H54 (cell line): ENCODE data around the gene TMEM178B.
"Not testable (repeated sequence)": the region's sequence is repeated elsewhere in the genome, so short reads cannot be mapped to it uniquely, and the experiment has no call there.

Experiments used
- DNase-seq: peaks from one replicate; pipeline ENCODE4 v3.0.0; 2011; ENCODE audit warnings: low spot score, mixed read lengths; ENCODE audit not compliant: insufficient read length
- FAIRE-seq: peaks from 3 replicates; lab custom pipeline; 2011; peaks lifted over from hg19 to GRCh38; lab: Jason Lieb, UNC
- POLR2A ChIP-seq: IDR thresholded peaks from 2 replicates; pipeline ENCODE4 v1.6.1; 2011; ENCODE audit warnings: low read depth, mild to moderate bottlenecking, low read length

Gene TMEM178B

DNA sequence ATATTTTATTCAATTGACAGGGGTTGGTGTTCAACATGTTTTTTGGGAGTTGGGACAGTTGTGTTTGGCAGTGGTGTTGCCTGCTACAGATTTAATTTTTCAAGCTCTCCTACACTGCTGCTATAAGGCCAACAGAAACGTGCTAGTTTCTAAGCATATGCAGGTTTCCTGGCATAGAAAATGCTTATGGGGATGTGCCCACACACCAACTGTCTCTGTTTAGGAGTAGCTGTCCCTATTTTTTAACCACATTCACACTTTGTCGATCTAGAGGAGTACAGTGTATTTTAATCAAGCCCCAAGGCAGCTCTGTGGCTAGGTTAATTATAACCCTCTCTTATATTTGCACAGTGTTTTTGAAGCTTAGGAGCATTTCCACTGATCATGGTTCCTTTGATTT, 28.6 kb downstream of the TMEM178B start:
- DNase-seq (no peak), FAIRE-seq (no peak)
- TF ChIP-seq POLR2A: no peak

DNA sequence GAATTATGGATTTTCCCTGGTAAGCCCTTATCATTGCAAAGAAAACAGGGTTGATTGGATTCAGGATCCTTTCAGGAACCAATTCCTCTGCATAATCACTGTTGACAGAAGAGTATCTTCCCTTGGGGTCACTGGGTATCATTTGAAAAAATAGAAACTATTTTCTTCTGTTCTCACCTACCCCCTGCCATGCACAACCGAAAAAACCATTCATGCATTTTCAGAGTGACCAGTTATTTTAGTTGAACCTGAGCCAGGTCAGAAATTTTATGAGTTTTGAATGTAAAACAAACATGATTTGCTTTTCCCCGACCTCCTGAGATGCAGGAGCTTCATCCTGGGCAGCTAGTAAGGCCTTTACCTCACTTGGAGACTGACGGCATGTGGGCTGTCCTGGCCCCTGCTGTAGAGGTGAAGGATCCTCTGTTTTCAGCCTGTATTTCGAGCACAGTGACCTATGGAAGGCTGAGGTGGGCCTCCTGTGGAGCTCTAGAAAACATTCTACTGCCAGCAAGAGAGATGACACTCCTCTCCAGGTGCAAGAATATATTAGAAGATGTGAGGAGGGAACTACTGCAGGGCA, 30.1 kb downstream of the TMEM178B start:
- no peak for DNase-seq
- TF ChIP-seq POLR2A: no peak
- FAIRE-seq: no peak

DNA sequence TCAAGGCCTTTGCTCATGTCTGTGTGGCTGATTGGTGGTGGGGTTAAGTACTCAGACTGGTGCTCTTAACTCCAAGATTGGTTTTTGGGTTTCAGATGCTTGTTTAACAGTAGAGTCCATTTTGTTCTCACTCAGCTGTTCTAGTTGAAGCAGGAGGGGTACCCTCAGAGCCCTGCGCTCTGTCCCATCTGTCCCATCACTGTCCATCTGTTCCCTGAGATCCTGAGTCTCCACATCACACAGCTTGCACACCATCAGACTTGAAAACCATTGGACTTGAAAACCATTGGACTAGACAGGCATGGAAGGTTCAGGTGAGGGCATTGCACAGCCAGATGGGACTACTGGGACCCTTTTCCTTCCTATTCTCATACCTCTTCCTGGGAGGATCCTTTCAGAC, 39.3 kb downstream of the TMEM178B start:
- TF ChIP-seq POLR2A: no peak
- no peak for FAIRE-seq
- no peak for DNase-seq

DNA sequence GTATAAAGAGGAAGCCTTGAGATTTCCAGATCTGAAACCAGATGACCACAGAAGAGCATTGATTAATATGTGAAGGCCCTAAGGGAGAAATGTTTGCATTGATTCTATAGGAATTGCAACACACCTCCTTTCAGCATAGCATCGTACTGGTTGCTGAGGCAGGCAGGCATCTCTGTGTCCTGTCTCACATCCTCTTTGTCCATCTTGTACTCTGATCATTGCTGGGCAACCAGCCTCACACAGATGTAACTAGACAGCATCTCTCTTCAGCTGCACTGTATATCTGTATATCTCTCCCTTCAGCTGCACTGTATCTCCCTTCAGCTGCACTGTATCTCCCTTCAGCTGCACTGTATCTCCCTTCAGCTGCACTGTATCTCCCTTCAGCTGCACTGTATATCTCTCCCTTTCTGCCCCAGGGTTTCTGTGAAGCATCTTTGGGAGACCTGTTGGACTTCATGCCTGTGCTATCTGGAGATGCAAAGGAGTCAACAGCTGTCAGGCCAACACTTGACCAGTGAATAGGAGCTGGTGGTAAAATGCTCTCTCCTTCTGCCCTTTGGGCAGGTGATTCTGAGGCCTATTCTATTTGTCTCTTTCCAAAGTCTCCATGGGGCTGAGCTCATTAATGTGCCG, 40.3 kb downstream of the TMEM178B start:
- FAIRE-seq: no peak
- no peak for DNase-seq
- TF ChIP-seq POLR2A: no peak

DNA sequence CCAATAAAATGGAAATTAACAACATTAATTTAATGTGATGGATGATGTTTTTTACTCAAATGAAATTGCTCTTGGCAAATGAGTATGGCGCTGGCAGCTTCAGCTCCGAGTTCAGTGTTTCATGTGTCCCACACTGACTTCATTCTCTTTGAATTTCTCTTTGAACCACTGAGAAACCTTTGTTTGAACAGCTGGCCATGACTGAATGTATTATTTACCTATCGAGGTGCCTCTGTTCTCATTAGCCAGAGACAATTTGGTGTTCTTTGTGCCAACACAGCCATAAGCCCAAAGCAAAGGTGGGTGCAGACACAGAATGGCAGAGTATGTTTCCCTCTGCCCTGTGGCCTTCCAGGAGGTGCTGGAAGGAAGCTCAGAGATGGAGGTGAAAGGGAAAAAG, 42.1 kb downstream of the TMEM178B start:
- TF ChIP-seq POLR2A: no peak
- no peak for FAIRE-seq
- no peak for DNase-seq

DNA sequence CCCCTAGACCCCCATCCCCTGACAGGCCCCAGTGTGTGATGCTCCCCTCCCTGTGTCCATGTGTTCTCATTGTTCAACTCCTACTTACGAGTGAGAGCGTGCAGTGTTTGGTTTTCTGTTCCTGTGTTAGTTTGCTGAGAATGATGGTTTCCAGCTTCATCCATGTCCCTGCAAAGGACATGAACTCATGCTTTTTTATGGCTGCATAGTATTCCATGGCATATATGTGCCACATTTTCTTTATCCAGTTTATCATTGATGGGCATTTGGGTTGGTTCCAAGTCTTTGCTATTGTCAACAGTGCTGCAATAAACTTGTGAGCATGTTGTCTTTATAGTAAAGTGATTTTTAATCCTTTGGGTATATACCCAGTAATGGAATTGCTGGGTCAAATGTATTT, 42.8 kb downstream of the TMEM178B start:
- DNase-seq, FAIRE-seq: not testable (repeated sequence)

DNA sequence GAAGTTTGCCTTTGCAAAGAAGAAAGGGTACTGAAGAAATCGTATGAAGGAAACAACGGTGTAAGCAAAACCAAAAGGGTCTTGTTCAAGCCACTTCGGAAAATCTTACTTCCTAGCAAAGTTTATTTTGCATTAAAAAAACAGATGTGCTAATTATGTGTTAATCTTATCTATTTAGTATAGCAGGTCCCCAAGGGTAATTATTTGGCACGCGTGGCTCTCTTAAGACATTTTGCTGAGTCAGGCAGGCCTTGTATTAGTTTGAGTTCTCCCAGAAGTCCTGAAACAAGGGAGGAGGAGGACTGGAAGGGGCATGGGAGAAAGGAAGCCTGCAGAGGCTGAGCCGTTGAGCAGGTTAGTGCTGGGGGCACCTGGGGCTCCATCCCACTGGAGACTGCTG, 44.9 kb downstream of the TMEM178B start:
- no peak for TF ChIP-seq POLR2A
- DNase-seq (no peak), FAIRE-seq (no peak)

DNA sequence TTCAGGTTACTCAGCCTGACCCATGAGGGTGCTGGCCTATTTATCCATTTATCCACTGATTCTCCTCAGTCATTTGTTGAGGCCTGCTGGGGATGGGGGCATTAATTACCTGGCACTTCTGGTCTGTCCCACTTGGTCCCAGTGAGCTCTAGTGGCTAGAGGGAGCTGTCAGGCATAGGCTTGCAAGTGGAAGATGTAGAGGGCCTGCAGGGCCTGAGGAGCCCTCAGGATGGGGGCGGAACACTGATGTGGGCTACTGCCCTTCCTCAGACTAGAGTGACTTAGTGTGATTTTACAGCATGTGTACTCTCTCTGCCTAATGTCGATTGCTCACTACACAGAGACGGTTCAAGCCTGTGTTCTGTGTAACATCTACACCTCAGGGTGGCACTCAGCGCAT, 45.3 kb downstream of the TMEM178B start:
- TF ChIP-seq POLR2A: no peak
- DNase-seq (no peak), FAIRE-seq (no peak)

DNA sequence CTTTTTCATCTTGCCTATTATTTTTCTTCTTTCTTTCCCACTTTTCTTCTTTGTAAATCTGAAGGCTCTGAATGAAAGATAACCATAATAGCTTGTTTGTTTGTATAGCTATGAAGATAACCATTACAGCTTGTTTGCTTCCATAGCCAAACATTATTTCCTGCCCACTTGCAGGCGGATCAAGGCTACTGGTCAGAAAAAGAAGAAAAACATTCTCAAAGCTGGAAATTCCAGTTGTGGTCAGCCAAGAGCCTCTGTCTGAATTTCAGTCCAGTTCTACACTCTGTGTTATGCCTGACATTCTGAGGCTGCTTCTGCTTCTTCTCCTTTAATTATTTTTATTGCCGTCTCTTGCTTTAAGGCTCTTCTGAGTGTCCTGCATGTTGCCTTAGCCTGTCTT, 48.9 kb downstream of the TMEM178B start:
- no peak for TF ChIP-seq POLR2A
- FAIRE-seq (no peak), DNase-seq (no peak)

DNA sequence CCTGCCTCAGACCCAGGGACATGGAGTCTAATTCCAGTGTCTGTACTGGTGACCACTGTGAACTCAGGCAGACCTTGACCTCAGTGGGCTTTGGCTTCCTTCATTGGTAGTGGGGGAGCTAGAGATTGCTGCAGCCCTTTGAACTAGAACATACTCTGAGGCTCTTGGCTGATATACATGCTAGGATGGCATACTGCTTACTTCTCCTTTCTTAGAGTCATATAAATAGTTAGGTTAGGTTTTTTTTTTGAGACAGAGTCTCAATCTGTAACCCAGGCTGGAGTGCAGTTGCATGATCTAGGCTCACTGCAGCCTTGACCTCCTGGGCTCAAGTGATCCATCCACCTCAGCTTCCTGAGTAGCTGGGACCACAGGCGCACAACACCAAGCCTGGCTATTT, 49.7 kb downstream of the TMEM178B start:
- DNase-seq (no peak), FAIRE-seq (no peak)
- TF ChIP-seq POLR2A: no peak

DNA sequence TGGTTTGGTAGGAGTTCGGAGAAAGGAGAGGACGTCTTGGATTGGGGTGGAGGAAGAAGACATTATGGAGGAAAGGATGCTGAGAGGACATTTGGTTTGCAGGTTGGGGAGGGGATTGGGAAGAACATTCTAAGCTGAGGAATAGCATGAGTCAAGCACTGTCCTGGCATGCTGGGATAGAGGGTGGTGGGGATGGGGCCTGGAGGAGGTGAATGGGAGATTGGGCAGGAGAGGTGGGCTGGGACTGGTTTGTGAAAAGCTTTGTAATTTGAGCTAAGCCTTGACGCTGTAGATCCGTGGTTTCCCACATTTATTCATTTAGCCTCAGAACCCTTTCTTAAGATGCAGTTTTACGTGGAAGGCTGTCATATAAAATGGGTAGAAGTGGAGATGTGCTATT, 52.2 kb downstream of the TMEM178B start:
- no peak for TF ChIP-seq POLR2A
- FAIRE-seq: no peak
- no peak for DNase-seq

DNA sequence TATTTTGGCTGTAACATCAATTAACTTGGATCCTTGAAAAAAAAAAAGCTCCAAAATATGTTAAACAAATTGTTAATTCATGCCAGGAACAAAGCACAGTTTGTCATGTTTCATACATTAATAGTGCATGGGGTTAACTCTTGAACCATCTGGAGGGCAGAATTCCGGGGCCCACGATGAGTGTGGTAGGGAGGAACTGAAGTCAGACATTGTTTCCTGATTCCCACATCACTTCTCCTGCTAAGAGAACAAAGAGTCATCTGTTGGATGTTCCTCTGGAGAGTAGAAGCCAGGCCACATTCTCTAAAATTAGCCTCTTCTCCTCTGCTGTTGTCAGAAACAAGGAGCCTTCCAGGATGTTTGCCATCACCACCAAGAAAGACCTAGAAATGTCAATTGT, 54.6 kb downstream of the TMEM178B start:
- FAIRE-seq (no peak), DNase-seq (no peak)
- no peak for TF ChIP-seq POLR2A

DNA sequence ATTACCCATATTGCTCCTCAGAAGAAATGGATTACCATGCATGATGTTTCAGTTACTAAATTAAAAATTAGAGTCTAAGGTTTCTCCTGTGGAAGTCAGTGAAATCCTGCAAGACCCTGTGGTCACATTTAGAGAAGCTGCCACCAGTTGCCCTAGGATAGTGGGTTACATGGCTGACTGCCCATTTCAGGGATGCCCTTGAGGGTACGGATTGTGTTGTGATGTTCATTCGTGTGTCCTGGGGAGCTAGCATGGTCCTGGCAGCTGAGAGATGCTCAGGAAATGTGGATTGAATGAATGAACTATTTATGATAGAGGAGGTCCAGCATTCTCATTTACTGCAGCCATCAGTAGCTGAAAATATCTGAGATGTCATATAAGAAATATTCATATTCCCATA, 55.1 kb downstream of the TMEM178B start:
- TF ChIP-seq POLR2A: no peak
- FAIRE-seq: no peak
- no peak for DNase-seq

DNA sequence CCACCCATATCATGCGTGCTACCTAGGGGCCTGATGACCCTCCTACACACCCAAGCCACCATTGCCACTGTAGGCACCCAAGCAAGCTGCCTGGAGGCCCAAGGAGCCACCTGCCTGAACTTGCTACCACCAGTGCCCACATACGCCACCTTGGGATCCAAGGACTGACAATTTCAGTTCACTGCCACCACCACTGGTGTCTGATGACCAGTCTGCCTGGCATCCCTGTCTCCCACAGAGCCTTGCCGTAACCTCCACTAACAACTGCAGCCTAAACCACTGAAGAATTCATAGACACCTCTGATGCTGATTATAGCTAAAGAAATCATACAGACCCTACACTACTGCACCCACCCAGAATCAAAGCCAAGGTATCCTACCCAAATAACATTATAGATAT, 58.8 kb downstream of the TMEM178B start:
- DNase-seq (no peak), FAIRE-seq (no peak)
- TF ChIP-seq POLR2A: no peak

DNA sequence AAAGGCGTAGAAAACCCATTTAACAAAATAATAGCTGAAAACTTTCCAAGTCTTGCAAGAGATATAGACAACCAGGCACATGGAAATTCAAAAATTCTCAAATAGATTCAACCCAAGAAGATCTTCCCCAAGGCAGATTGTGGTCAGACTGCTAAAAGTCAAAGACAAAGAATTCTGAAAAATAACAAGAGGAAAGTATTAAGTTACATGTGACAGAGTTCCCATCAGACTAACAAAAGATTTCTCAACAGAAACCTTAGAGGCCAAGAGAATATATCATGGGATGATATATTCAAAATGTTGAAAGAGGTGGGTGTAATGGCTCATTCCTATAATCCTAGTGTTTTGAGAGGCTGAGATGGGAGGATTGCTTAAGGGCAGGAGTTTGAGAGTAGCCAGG, 59.8 kb downstream of the TMEM178B start:
- no peak for TF ChIP-seq POLR2A
- FAIRE-seq: no peak
- no peak for DNase-seq
